Measurements from ENCODE around the gene RYR2.

DNA sequence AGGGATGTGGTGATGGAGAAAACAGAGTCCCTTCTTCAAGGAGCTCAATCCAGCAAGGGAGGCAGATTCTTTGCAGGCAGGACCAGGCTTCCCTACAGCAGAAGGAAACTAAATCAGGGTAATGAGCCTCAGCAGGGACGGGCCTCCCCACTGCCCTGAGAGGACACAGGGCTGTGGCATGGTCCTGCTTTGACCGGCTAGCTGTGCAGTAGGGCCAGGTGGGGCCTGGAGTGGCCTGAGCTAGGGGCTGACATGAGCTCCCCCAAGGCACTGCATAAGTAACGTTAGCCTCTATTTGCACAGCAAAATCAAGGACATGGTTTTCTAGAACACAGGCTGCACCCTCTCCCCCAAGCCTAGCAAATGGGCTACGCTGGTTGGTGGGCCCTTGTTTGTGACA, 162.9 kb downstream of the RYR2 start:
- TF ChIP-seq, protein P1, sequence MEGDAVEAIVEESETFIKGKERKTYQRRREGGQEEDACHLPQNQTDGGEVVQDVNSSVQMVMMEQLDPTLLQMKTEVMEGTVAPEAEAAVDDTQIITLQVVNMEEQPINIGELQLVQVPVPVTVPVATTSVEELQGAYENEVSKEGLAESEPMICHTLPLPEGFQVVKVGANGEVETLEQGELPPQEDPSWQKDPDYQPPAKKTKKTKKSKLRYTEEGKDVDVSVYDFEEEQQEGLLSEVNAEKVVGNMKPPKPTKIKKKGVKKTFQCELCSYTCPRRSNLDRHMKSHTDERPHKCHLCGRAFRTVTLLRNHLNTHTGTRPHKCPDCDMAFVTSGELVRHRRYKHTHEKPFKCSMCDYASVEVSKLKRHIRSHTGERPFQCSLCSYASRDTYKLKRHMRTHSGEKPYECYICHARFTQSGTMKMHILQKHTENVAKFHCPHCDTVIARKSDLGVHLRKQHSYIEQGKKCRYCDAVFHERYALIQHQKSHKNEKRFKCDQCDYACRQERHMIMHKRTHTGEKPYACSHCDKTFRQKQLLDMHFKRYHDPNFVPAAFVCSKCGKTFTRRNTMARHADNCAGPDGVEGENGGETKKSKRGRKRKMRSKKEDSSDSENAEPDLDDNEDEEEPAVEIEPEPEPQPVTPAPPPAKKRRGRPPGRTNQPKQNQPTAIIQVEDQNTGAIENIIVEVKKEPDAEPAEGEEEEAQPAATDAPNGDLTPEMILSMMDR (IDR thresholded peaks at IDR 0.05), result no peak
- TF ChIP-seq EZH2 (IDR thresholded peaks at IDR 0.05; ENCODE audit: borderline replicate concordance, insufficient read depth, low read depth, low read length, poor library complexity, severe bottlenecking), result no peak
